Measurements from ENCODE around the gene BUB1B. TPM values are rescaled to one million over a fixed set of nuclear protein-coding genes. Genes with fewer than 3 reads are reported as not detected.
"Not testable (repeated sequence)": the region's sequence is repeated elsewhere in the genome, so short reads cannot be mapped to it uniquely, and the experiment has no call there.

The BUB1B gene
- total RNA-seq, 1 donor from 2014 or later: 96.6 TPM

DNA sequence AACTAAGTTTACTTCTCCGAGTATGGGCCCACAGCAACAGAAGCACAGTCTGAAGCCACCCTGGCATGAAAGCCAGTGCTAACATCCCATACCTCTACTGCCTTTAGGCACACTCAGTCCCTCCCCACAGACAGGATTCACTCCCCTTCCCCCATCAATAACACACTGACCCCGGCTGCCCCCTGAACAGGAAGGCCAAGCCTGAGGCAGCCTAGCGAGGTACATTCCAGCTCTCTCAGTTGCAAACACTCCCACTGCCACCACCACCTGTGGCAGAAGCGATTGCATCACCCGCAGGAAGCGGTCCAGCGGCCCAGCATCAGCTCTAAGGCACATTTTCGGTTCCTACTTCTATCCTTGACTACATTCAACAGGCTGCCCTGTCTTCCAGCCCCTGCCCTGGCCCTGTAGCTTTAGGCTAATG is 45.2 kb upstream of the BUB1B start:
- Mint-ChIP-seq H3K4me1 (peaks cover 43% of the 10 kb centered on the region), H3K9me3 (no peaks in the 10 kb centered on the region), H3K27ac (ENCODE audit: unreplicated experiment) (no peak overlapping the region), H3K4me3 (peak overlapping the region; percentile 73), H3K36me3 (ENCODE audit: low read depth) (no peaks in the 10 kb centered on the region), H3K27me3 (ENCODE audit: low read depth) (no peaks in the 10 kb centered on the region)
- no peak for DNase-seq (ENCODE audit: low read depth, low spot score)
- TF ChIP-seq, protein P1, sequence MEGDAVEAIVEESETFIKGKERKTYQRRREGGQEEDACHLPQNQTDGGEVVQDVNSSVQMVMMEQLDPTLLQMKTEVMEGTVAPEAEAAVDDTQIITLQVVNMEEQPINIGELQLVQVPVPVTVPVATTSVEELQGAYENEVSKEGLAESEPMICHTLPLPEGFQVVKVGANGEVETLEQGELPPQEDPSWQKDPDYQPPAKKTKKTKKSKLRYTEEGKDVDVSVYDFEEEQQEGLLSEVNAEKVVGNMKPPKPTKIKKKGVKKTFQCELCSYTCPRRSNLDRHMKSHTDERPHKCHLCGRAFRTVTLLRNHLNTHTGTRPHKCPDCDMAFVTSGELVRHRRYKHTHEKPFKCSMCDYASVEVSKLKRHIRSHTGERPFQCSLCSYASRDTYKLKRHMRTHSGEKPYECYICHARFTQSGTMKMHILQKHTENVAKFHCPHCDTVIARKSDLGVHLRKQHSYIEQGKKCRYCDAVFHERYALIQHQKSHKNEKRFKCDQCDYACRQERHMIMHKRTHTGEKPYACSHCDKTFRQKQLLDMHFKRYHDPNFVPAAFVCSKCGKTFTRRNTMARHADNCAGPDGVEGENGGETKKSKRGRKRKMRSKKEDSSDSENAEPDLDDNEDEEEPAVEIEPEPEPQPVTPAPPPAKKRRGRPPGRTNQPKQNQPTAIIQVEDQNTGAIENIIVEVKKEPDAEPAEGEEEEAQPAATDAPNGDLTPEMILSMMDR (conservative IDR thresholded peaks at IDR 0.05): no peak

DNA sequence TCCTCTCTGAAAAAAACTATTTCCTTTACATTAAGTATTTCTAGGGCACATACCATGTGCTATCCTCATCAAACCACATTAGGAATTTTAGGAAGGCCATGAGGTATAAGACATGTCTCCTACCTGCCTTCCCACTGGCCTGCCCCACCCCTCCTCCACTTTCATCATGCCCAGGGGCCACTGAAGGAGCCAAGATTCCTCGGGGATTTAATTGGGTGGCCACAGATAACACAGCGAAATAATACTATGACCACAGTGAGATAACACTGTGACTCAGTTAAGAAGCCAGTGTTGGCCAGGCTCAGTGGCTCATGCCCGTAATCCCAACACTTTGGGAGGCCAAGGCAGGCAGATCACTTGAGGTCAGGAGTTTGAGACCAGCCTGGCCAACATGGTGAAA is 42.4 kb upstream of the BUB1B start:
- TF ChIP-seq, protein P1 (conservative IDR thresholded peaks at IDR 0.05): no peak
- peaks cover 31% of the 10 kb centered on the region for H3K4me1 Mint-ChIP-seq
- no peak overlapping the region for H3K4me3 Mint-ChIP-seq
- H3K36me3 Mint-ChIP-seq (ENCODE audit: low read depth): no peaks in the 10 kb centered on the region
- no peak overlapping the region for H3K27ac Mint-ChIP-seq (ENCODE audit: unreplicated experiment)
- DNase-seq (ENCODE audit: low read depth, low spot score): no peak
- H3K27me3 Mint-ChIP-seq (ENCODE audit: low read depth): no peaks in the 10 kb centered on the region
- H3K9me3 Mint-ChIP-seq: no peaks in the 10 kb centered on the region

GRCh38 chr15:40121911-40122638 is 38.8 kb upstream of the BUB1B start:
- TF ChIP-seq, protein P1 (conservative IDR thresholded peaks at IDR 0.05): no peak
- Mint-ChIP-seq H3K27me3 (ENCODE audit: low read depth) (peaks cover 9% of the 10 kb centered on the region), H3K9me3 (no peaks in the 10 kb centered on the region), H3K27ac (ENCODE audit: unreplicated experiment) (no peak overlapping the region), H3K4me3 (no peak overlapping the region), H3K4me1 (peaks cover 18% of the 10 kb centered on the region), H3K36me3 (ENCODE audit: low read depth) (no peaks in the 10 kb centered on the region)
- no peak for DNase-seq (ENCODE audit: low read depth, low spot score)

- Mint-ChIP-seq H3K27ac (ENCODE audit: unreplicated experiment) (peak overlapping the region; percentile 57), H3K27me3 (ENCODE audit: low read depth) (peaks cover 18% of the 10 kb centered on the region), H3K4me1 (peaks cover 18% of the 10 kb centered on the region)
- H3K4me3 Mint-ChIP-seq; DNase-seq (ENCODE audit: low read depth, low spot score); H3K9me3 Mint-ChIP-seq; H3K36me3 Mint-ChIP-seq (ENCODE audit: low read depth): not testable (repeated sequence)
Observed at GRCh38 chr15:40122989-40123388, 37.9 kb upstream of the BUB1B start.

GRCh38 chr15:40123863-40124262 is 37.0 kb upstream of the BUB1B start:
- peaks cover 26% of the 10 kb centered on the region for H3K27me3 Mint-ChIP-seq (ENCODE audit: low read depth)
- H3K9me3 Mint-ChIP-seq; H3K36me3 Mint-ChIP-seq (ENCODE audit: low read depth); H3K27ac Mint-ChIP-seq (ENCODE audit: unreplicated experiment); H3K4me3 Mint-ChIP-seq; DNase-seq (ENCODE audit: low read depth, low spot score): not testable (repeated sequence)
- peaks cover 18% of the 10 kb centered on the region for H3K4me1 Mint-ChIP-seq

- H3K4me3 Mint-ChIP-seq; DNase-seq (ENCODE audit: low read depth, low spot score); H3K9me3 Mint-ChIP-seq; H3K27ac Mint-ChIP-seq (ENCODE audit: unreplicated experiment); H3K36me3 Mint-ChIP-seq (ENCODE audit: low read depth): not testable (repeated sequence)
- Mint-ChIP-seq H3K4me1 (peaks cover 18% of the 10 kb centered on the region), H3K27me3 (ENCODE audit: low read depth) (peaks cover 31% of the 10 kb centered on the region)
Observed at GRCh38 chr15:40124333-40124732, 36.5 kb upstream of the BUB1B start.

- peaks cover 18% of the 10 kb centered on the region for H3K4me1 Mint-ChIP-seq
- peaks cover 35% of the 10 kb centered on the region for H3K27me3 Mint-ChIP-seq (ENCODE audit: low read depth)
- not testable (repeated sequence) for H3K27ac Mint-ChIP-seq (ENCODE audit: unreplicated experiment); DNase-seq (ENCODE audit: low read depth, low spot score); H3K9me3 Mint-ChIP-seq; H3K36me3 Mint-ChIP-seq (ENCODE audit: low read depth); H3K4me3 Mint-ChIP-seq
Observed at GRCh38 chr15:40124807-40125285, 36.0 kb upstream of the BUB1B start.
